ENCODE data around the gene WDR76.

The WDR76 gene

GRCh38 chr15:43898891-43899290 lies 72.1 kb downstream of the WDR76 start:
- in situ Hi-C loops (cut with MboI; ENCODE audit: low sequenced_read_pairs): no loop called here

GRCh38 chr15:43899928-43900327 lies 73.1 kb downstream of the WDR76 start:
- DNase-seq (ENCODE audit: low spot score in 2 of 2): no peak
- in situ Hi-C loops (cut with MboI; ENCODE audit: low sequenced_read_pairs): loop anchor here (5.0 to 10.0 kb wide), 2 partner anchors 165 to 317 kb away; no protein-coding TSS in a partner anchor
- H3K9me3 ChIP-seq: no peaks in the 10 kb centered on the region
- H3K27me3 ChIP-seq (ENCODE audit: low read depth): no peaks in the 10 kb centered on the region
- H3K4me3 ChIP-seq: no peak overlapping the region
- no peaks in the 10 kb centered on the region for H3K36me3 ChIP-seq (replicated peaks)
- no peaks in the 10 kb centered on the region for H3K4me1 ChIP-seq

More at GRCh38 chr15:43898891-43899290, 72.1 kb downstream of the WDR76 start:
- no peaks in the 10 kb centered on the region for H3K4me1 ChIP-seq
- no peak overlapping the region for H3K4me3 ChIP-seq
- H3K27me3 ChIP-seq (ENCODE audit: low read depth): no peaks in the 10 kb centered on the region
- H3K36me3 ChIP-seq (replicated peaks): no peaks in the 10 kb centered on the region
- DNase-seq (ENCODE audit: low spot score in 2 of 2): no peak
- no peaks in the 10 kb centered on the region for H3K9me3 ChIP-seq

GRCh38 chr15:43900996-43901395 lies 74.2 kb downstream of the WDR76 start:
- Histone ChIP-seq H3K9me3 (no peaks in the 10 kb centered on the region), H3K27me3 (ENCODE audit: low read depth) (no peaks in the 10 kb centered on the region), H3K4me3 (no peak overlapping the region), H3K4me1 (no peaks in the 10 kb centered on the region), H3K36me3 (replicated peaks) (no peaks in the 10 kb centered on the region)
- in situ Hi-C loops (cut with MboI; ENCODE audit: low sequenced_read_pairs): loop anchor here (5.0 to 10.0 kb wide), 2 partner anchors 164 to 316 kb away; no protein-coding TSS in a partner anchor
- DNase-seq (ENCODE audit: low spot score in 2 of 2): no peak

GRCh38 chr15:43901495-43901894 lies 74.7 kb downstream of the WDR76 start:
- DNase-seq (ENCODE audit: low spot score in 2 of 2): no peak
- Histone ChIP-seq H3K4me1 (no peaks in the 10 kb centered on the region), H3K4me3 (no peak overlapping the region), H3K36me3 (replicated peaks) (no peaks in the 10 kb centered on the region), H3K27me3 (ENCODE audit: low read depth) (no peaks in the 10 kb centered on the region), H3K9me3 (no peaks in the 10 kb centered on the region)
- in situ Hi-C loops (cut with MboI; ENCODE audit: low sequenced_read_pairs): loop anchor here (5.0 to 10.0 kb wide), 2 partner anchors 163 to 316 kb away; no protein-coding TSS in a partner anchor

- Histone ChIP-seq H3K4me1 (no peaks in the 10 kb centered on the region), H3K9me3 (no peaks in the 10 kb centered on the region), H3K36me3 (replicated peaks) (no peaks in the 10 kb centered on the region), H3K27me3 (ENCODE audit: low read depth) (no peaks in the 10 kb centered on the region), H3K4me3 (no peak overlapping the region)
- in situ Hi-C loops (cut with MboI; ENCODE audit: low sequenced_read_pairs): loop anchor here (5.0 to 10.0 kb wide), 2 partner anchors 161 to 313 kb away; no protein-coding TSS in a partner anchor
- DNase-seq (ENCODE audit: low spot score in 2 of 2): peak; percentile 68 to 88
These were observed 77.1 kb downstream of the WDR76 start for GRCh38 chr15:43903864-43904290.

GRCh38 chr15:43905755-43906154 lies 79.0 kb downstream of the WDR76 start:
- Histone ChIP-seq H3K27me3 (ENCODE audit: low read depth) (no peaks in the 10 kb centered on the region), H3K9me3 (no peaks in the 10 kb centered on the region), H3K4me3 (no peak overlapping the region), H3K36me3 (replicated peaks) (no peaks in the 10 kb centered on the region), H3K4me1 (no peaks in the 10 kb centered on the region)
- DNase-seq (ENCODE audit: low spot score in 2 of 2): no peak
- in situ Hi-C loops (cut with MboI; ENCODE audit: low sequenced_read_pairs): loop anchor here (10.0 kb wide), 1 partner anchor 159 kb away; no protein-coding TSS in a partner anchor

- in situ Hi-C loops (cut with MboI; ENCODE audit: low sequenced_read_pairs): loop anchor here (10.0 kb wide), 1 partner anchor 156 kb away; no protein-coding TSS in a partner anchor
These were observed 81.8 kb downstream of the WDR76 start for GRCh38 chr15:43908516-43909050.

GRCh38 chr15:43911235-43911781 lies 84.5 kb downstream of the WDR76 start:
- DNase-seq (ENCODE audit: low spot score in 2 of 2): no peak
- Histone ChIP-seq H3K36me3 (replicated peaks) (no peaks in the 10 kb centered on the region), H3K4me1 (no peaks in the 10 kb centered on the region), H3K4me3 (no peak overlapping the region), H3K27me3 (ENCODE audit: low read depth) (no peaks in the 10 kb centered on the region), H3K9me3 (no peaks in the 10 kb centered on the region)
- in situ Hi-C loops (cut with MboI; ENCODE audit: low sequenced_read_pairs): no loop called here

More at GRCh38 chr15:43908516-43909050, 81.8 kb downstream of the WDR76 start:
- no peaks in the 10 kb centered on the region for H3K27me3 ChIP-seq (ENCODE audit: low read depth)
- no peak overlapping the region for H3K4me3 ChIP-seq
- no peak for DNase-seq (ENCODE audit: low spot score in 2 of 2)
- H3K9me3 ChIP-seq: no peaks in the 10 kb centered on the region
- no peaks in the 10 kb centered on the region for H3K4me1 ChIP-seq
- H3K36me3 ChIP-seq (replicated peaks): no peaks in the 10 kb centered on the region

- Histone ChIP-seq H3K36me3 (replicated peaks) (no peaks in the 10 kb centered on the region), H3K9me3 (no peaks in the 10 kb centered on the region), H3K27me3 (ENCODE audit: low read depth) (no peaks in the 10 kb centered on the region), H3K4me1 (no peaks in the 10 kb centered on the region), H3K4me3 (no peak overlapping the region)
- in situ Hi-C loops (cut with MboI; ENCODE audit: low sequenced_read_pairs): no loop called here
- DNase-seq (ENCODE audit: low spot score in 2 of 2): no peak
These were observed 85.4 kb downstream of the WDR76 start for GRCh38 chr15:43912208-43912607.

GRCh38 chr15:43913026-43913780 lies 86.4 kb downstream of the WDR76 start:
- DNase-seq (ENCODE audit: low spot score in 2 of 2): no peak
- in situ Hi-C loops (cut with MboI; ENCODE audit: low sequenced_read_pairs): no loop called here
- no peak overlapping the region for H3K4me3 ChIP-seq
- no peaks in the 10 kb centered on the region for H3K4me1 ChIP-seq
- H3K9me3 ChIP-seq: no peaks in the 10 kb centered on the region
- no peaks in the 10 kb centered on the region for H3K27me3 ChIP-seq (ENCODE audit: low read depth)
- no peaks in the 10 kb centered on the region for H3K36me3 ChIP-seq (replicated peaks)

- H3K36me3 ChIP-seq (replicated peaks): no peaks in the 10 kb centered on the region
- in situ Hi-C loops (cut with MboI; ENCODE audit: low sequenced_read_pairs): no loop called here
- H3K4me1 ChIP-seq: no peaks in the 10 kb centered on the region
- H3K27me3 ChIP-seq (ENCODE audit: low read depth): no peaks in the 10 kb centered on the region
- no peak overlapping the region for H3K4me3 ChIP-seq
- H3K9me3 ChIP-seq: no peaks in the 10 kb centered on the region
- no peak for DNase-seq (ENCODE audit: low spot score in 2 of 2)
These were observed 87.1 kb downstream of the WDR76 start for GRCh38 chr15:43913941-43914340.

- Histone ChIP-seq H3K27me3 (ENCODE audit: low read depth) (no peaks in the 10 kb centered on the region), H3K36me3 (replicated peaks) (no peaks in the 10 kb centered on the region), H3K4me1 (peaks cover 4% of the 10 kb centered on the region), H3K9me3 (no peaks in the 10 kb centered on the region), H3K4me3 (no peak overlapping the region)
- in situ Hi-C loops (cut with MboI; ENCODE audit: low sequenced_read_pairs): no loop called here
- DNase-seq (ENCODE audit: low spot score in 2 of 2): no peak
These were observed 89.0 kb downstream of the WDR76 start for GRCh38 chr15:43915631-43916325.

- peaks cover 4% of the 10 kb centered on the region for H3K4me1 ChIP-seq
These were observed 89.5 kb downstream of the WDR76 start for GRCh38 chr15:43916326-43916660.

More at GRCh38 chr15:43916326-43916660, 89.5 kb downstream of the WDR76 start:
- Histone ChIP-seq H3K27me3 (ENCODE audit: low read depth) (no peaks in the 10 kb centered on the region), H3K36me3 (replicated peaks) (no peaks in the 10 kb centered on the region), H3K9me3 (no peaks in the 10 kb centered on the region), H3K4me3 (no peak overlapping the region)
- DNase-seq (ENCODE audit: low spot score in 2 of 2): no peak
- in situ Hi-C loops (cut with MboI; ENCODE audit: low sequenced_read_pairs): no loop called here
